CD14-positive monocyte (primary cell): ENCODE data around the gene CECR2. TPM values are rescaled to one million over a fixed set of nuclear protein-coding genes. Genes with fewer than 3 reads are reported as not detected.
A peak's percentile ranks its signal among the peaks of the same experiment; 100 is the strongest.

ENCODE experiments used
- DNase-seq, 3 donors: peaks; one replicate each; pipeline ENCODE4 v3.0.0-alpha.2; 2011 to 2022
- H2AFZ ChIP-seq: 2 replicates; pipeline ENCODE4 v1.6.0; 2012; ENCODE audit warnings: mild to moderate bottlenecking, low read depth, low read length, inconsistent platforms; ENCODE audit not compliant: insufficient read depth, poor library complexity, severe bottlenecking
- H3K27ac ChIP-seq, 2 donors: 1 replicate in 1 of 2; 2 replicates in 1 of 2; pipeline ENCODE4 v1.5.1; 2012 to 2013; ENCODE audit warnings: low read length in 2 of 2, control low read depth in 1 of 2, inconsistent platforms in 1 of 2, low read depth in 1 of 2, mild to moderate bottlenecking in 1 of 2
- H3K27me3 ChIP-seq, 2 donors: one replicate each; pipeline versions ENCODE4 v1.6.0 to v1.6.1; 2011 to 2013; ENCODE audit warnings: low read length in 2 of 2; ENCODE audit not compliant: control insufficient read depth in 2 of 2, insufficient read depth in 2 of 2
- H3K36me3 ChIP-seq, 2 donors: replicated peaks in 1 of 2; 1 replicate in 1 of 2; 2 replicates in 1 of 2; pipeline versions ENCODE4 v1.5.1 to v1.6.1; 2012 to 2013; ENCODE audit warnings: low read length in 2 of 2, control low read depth in 1 of 2, inconsistent platforms in 1 of 2, mild to moderate bottlenecking in 1 of 2; ENCODE audit not compliant: insufficient read depth in 2 of 2, control insufficient read depth in 1 of 2
- H3K4me1 ChIP-seq, 2 donors: 1 replicate in 1 of 2; 2 replicates in 1 of 2; pipeline versions ENCODE4 v1.5.1 to v1.6.1; 2012 to 2013; ENCODE audit warnings: low read length in 2 of 2, control low read depth in 1 of 2, inconsistent platforms in 1 of 2, mild to moderate bottlenecking in 1 of 2, moderate library complexity in 1 of 2; ENCODE audit not compliant: insufficient read depth in 2 of 2, control insufficient read depth in 1 of 2
- H3K4me2 ChIP-seq: replicated peaks from 2 replicates; pipeline ENCODE3; 2012; ENCODE audit warnings: low read length, moderate library complexity, mild to moderate bottlenecking; ENCODE audit not compliant: poor library complexity, severe bottlenecking; ENCODE audit errors: extremely low read depth
- H3K4me3 ChIP-seq, 3 experiments: fragments of 200-600 bp in 1 of 3; sonication (generic) in 1 of 3; replicated peaks in 1 of 3; 1 replicate in 2 of 3; 2 replicates in 1 of 3; pipeline ENCODE4 v1.5.1; 2011 to 2013; ENCODE audit warnings: low read length in 3 of 3, mild to moderate bottlenecking in 3 of 3, control low read depth in 2 of 3, low read depth in 2 of 3, inconsistent platforms in 1 of 3, moderate library complexity in 1 of 3
- H3K79me2 ChIP-seq: 2 replicates; pipeline ENCODE4 v1.6.0; 2012; ENCODE audit warnings: mild to moderate bottlenecking, control low read depth, inconsistent platforms, low read length, moderate library complexity; ENCODE audit not compliant: insufficient read depth
- H3K9ac ChIP-seq: 2 replicates; pipeline ENCODE4 v1.6.0; 2017; ENCODE audit warnings: low read length, mild to moderate bottlenecking; ENCODE audit not compliant: insufficient read depth, poor library complexity, severe bottlenecking
- H3K9me3 ChIP-seq, 2 donors: replicated peaks in 1 of 2; 1 replicate in 1 of 2; 2 replicates in 1 of 2; pipeline versions ENCODE4 v1.5.1 to v1.6.1; 2012 to 2013; ENCODE audit warnings: low read length in 2 of 2, control low read depth in 1 of 2; ENCODE audit not compliant: control insufficient read depth in 1 of 2, insufficient read depth in 1 of 2
- H4K20me1 ChIP-seq: 2 replicates; pipeline ENCODE4 v1.6.0; 2012; ENCODE audit warnings: mild to moderate bottlenecking, low read length, control low read depth, moderate library complexity; ENCODE audit not compliant: insufficient read depth
- H3K27ac Mint-ChIP-seq, 7 donors: one replicate each; pipeline ENCODE4 v1.8.0; 2020; ENCODE audit warnings: mild to moderate bottlenecking in 7 of 7, mixed read lengths in 7 of 7, moderate library complexity in 6 of 7, inconsistent platforms in 2 of 7
- H3K27me3 Mint-ChIP-seq, 3 donors: one replicate each; pipeline ENCODE4 v1.8.0; 2021 to 2022; ENCODE audit warnings: low read depth in 3 of 3, mild to moderate bottlenecking in 3 of 3, mixed read lengths in 3 of 3, moderate library complexity in 3 of 3, inconsistent platforms in 1 of 3
- H3K36me3 Mint-ChIP-seq, 2 donors: one replicate each; pipeline ENCODE4 v1.8.0; 2020; ENCODE audit warnings: mixed read lengths in 2 of 2, inconsistent platforms in 1 of 2, mild to moderate bottlenecking in 1 of 2
- H3K4me1 Mint-ChIP-seq: one replicate; pipeline ENCODE4 v1.8.0; 2020; ENCODE audit warnings: mild to moderate bottlenecking, mixed read lengths
- H3K4me3 Mint-ChIP-seq, 2 donors: one replicate each; pipeline ENCODE4 v1.8.0; 2020; ENCODE audit warnings: mild to moderate bottlenecking in 2 of 2, mixed read lengths in 2 of 2, moderate library complexity in 1 of 2
- H3K9me3 Mint-ChIP-seq, 7 donors: one replicate each; pipeline ENCODE4 v1.8.0; 2020 to 2022; ENCODE audit warnings: mixed read lengths in 7 of 7, mild to moderate bottlenecking in 6 of 7, moderate library complexity in 6 of 7, inconsistent platforms in 2 of 7
- CTCF ChIP-seq: fragments of 200-600 bp; IDR thresholded peaks from one replicate; pipeline ENCODE4 v1.8.0; 2022; ENCODE audit warnings: antibody characterized with exemption, mild to moderate bottlenecking
- WGBS: methylation state at CpG from one replicate; pipeline ENCODE4 v1.1.5; 2013; ENCODE audit warnings: missing lambda C conversion rate; ENCODE audit not compliant: insufficient coverage; 5-methylcytosine and 5-hydroxymethylcytosine counted together
- intact Hi-C, 2 donors: fragments of 100-400 bp; cut with micrococcal nuclease; formaldehyde crosslinking; loops; one replicate each; pipeline versions ENCODE4 v1.15.0 to v1.15.1; 2023
- polyA plus RNA-seq, 3 donors: library from polyadenylated mRNA; depleted of rRNA in 1 of 3; unstranded in 2 of 3; stranded (reverse) in 1 of 3; fragments of 300-500 nt in 2 of 3; fragments of >200 nt in 1 of 3; fragmentation: Illumina TruSeq in 2 of 3; gene quantifications; 1 replicate in 2 of 3; 2 replicates in 1 of 3; pipeline ENCODE4 v1.2.3, GENCODE V29; 2012 to 2021

The CECR2 gene
- polyA plus RNA-seq, 3 donors: 0.02 to 0.29 (median 0.24) TPM

- Mint-ChIP-seq H3K27ac (no peak overlapping the region), H3K4me1 (no peaks in the 10 kb centered on the region)
- H3K27ac ChIP-seq: no peak overlapping the region
Measured at GRCh38 chr22:17586831-17587440, 217.7 kb downstream of the CECR2 start.

GRCh38 chr22:17587629-17588028 lies 218.4 kb downstream of the CECR2 start:
- no peaks in the 10 kb centered on the region for H3K4me1 ChIP-seq
- WGBS: 98% methylated on average over 13 of the region's 14 CpGs
- no peaks in the 10 kb centered on the region for H3K9me3 ChIP-seq
- H3K9ac ChIP-seq: no peak overlapping the region
- no peak for TF ChIP-seq CTCF
- H3K79me2 ChIP-seq: no peaks in the 10 kb centered on the region
- Mint-ChIP-seq H3K4me1 (no peaks in the 10 kb centered on the region), H3K27ac (peak overlapping the region in 2 of 7 donors; percentile 36 to 63), H3K4me3 (no peak overlapping the region), H3K27me3 (peaks cover 0 to 1% (median 1%) of the 10 kb centered on the region in 3 donors), H3K9me3 (peaks cover 0 to 2% (median 0%) of the 10 kb centered on the region in 7 donors), H3K36me3 (peaks cover 22 to 29% of the 10 kb centered on the region in 2 donors)
- H4K20me1 ChIP-seq: no peaks in the 10 kb centered on the region
- no peak for DNase-seq
- H3K27ac ChIP-seq: no peak overlapping the region
- H2AFZ ChIP-seq: no peak overlapping the region
- H3K4me3 ChIP-seq: no peak overlapping the region
- H3K36me3 ChIP-seq: peaks cover 27 to 31% of the 10 kb centered on the region in 2 donors
- H3K4me2 ChIP-seq: no peak overlapping the region
- intact Hi-C loops: no loop called here
- no peaks in the 10 kb centered on the region for H3K27me3 ChIP-seq

More at GRCh38 chr22:17586831-17587440, 217.7 kb downstream of the CECR2 start:
- H3K9me3 ChIP-seq: no peaks in the 10 kb centered on the region
- no peak for TF ChIP-seq CTCF
- no peak overlapping the region for H3K4me3 ChIP-seq
- H4K20me1 ChIP-seq: no peaks in the 10 kb centered on the region
- 93% methylated on average over 10 of the region's 14 CpGs for WGBS
- no peaks in the 10 kb centered on the region for H3K27me3 ChIP-seq
- no peak overlapping the region for H3K9ac ChIP-seq
- H2AFZ ChIP-seq: no peak overlapping the region
- no peaks in the 10 kb centered on the region for H3K4me1 ChIP-seq
- no peak for DNase-seq
- H3K4me2 ChIP-seq: no peak overlapping the region
- intact Hi-C loops: no loop called here
- H3K27me3 Mint-ChIP-seq: peaks cover 1% of the 10 kb centered on the region in 3 donors
- peaks cover 0 to 2% (median 0%) of the 10 kb centered on the region in 7 donors for H3K9me3 Mint-ChIP-seq
- H3K36me3 ChIP-seq: peaks cover 20 to 24% of the 10 kb centered on the region in 2 donors
- no peak overlapping the region for H3K4me3 Mint-ChIP-seq
- no peaks in the 10 kb centered on the region for H3K79me2 ChIP-seq
- peaks cover 15 to 22% of the 10 kb centered on the region in 2 donors for H3K36me3 Mint-ChIP-seq
